ENCODE measurements around the gene MAPRE3. TPM values are rescaled to one million over a fixed set of nuclear protein-coding genes. Genes with fewer than 3 reads are reported as not detected.
A peak's percentile ranks its signal among the peaks of the same experiment; 100 is the strongest.

MAPRE3 gene
- total and polyA plus RNA-seq, 4 donors: 10.2 to 41.9 (median 27.2) TPM

- Histone ChIP-seq H3K27ac (ENCODE audit: low read depth in 1 of 2, low read length in 1 of 2) (peak within 1 kb of the TSS; percentile 84 to 91), H3K4me3 (peak within 1 kb of the TSS; percentile 58), H3K36me3 (ENCODE audit: control insufficient read depth in 4 of 4, insufficient read depth in 4 of 4, low read length in 4 of 4) (peaks cover 3 to 31% (median 21%) of the 10 kb centered on the region in 4 donors), H3K9me3 (ENCODE audit: control insufficient read depth in 4 of 4, insufficient read depth in 3 of 4, low read length in 3 of 4) (no peaks in the 10 kb centered on the region), H3K27me3 (ENCODE audit: control insufficient read depth in 3 of 3, insufficient read depth in 3 of 3, low read length in 2 of 3) (no peaks in the 10 kb centered on the region), H3K4me1 (ENCODE audit: control insufficient read depth in 5 of 5, insufficient read depth in 5 of 5, low read length in 5 of 5) (peaks cover 0 to 16% (median 2%) of the 10 kb centered on the region in 5 donors), H3K9ac (ENCODE audit: insufficient read depth in 1 of 2, low read length in 2 of 2) (peak within 1 kb of the TSS; percentile 76 to 91)
- 0% methylated on average over 57 to 67 of the region's 67 CpGs for WGBS, 2 donors
- DNase-seq (peak; percentile 97), ATAC-seq (ENCODE audit: insufficient read depth, low FRiP score) (peak; percentile 80)
- no peak for TF ChIP-seq CTCF (IDR thresholded peaks at IDR 0.05; ENCODE audit: control extremely low read depth, extremely low read depth)
Measured at GRCh38 chr2:27050996-27051901, 80.8 kb downstream of the MAPRE3 start, which contains the start of gene AGBL5. TSS of gene AGBL5 (plus strand) at chr2:27051668. CDS start at chr2:27052959, 1,291 bp downstream.

DNA sequence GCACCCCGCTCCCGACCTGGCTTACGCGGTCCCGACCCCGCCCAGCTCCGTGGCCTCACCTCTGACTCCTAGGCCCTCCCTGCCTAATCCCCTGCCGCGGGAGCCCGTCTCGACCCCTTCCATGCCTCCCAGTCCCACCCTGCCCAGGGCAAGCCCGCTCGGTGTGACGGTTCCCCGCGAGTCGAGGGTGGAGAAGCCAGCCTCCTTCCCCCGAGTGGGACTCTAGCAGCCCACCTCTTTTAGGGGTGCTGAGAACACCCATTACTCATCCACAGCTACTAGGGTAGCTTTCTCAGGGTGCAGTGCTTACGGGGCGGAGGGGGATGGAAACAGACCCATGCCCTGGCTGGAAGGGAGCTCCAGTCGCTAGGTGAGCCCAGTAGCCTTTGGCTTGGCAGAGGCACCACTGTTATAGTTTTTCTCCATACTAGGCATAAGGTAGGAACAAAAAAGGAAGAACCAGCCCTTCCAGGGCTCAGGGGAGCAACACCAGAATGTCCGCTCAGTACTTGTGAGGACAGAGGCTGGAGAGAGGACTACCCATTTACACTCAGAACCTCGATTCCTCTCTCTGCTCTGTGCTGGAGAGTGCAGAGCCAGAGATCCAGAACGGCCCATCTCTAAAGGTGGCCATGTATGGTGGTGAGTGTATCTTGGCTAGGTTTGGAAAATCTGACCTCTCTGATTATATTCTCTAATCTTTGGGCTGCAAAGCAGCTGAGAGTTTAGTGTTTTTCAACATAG, 81.6 kb downstream of the MAPRE3 start:
- TF ChIP-seq CTCF (IDR thresholded peaks at IDR 0.05; ENCODE audit: control extremely low read depth, extremely low read depth): no peak
- peak overlapping the region; percentile 58 for H3K4me3 ChIP-seq
- peak overlapping the region; percentile 78 to 80 for H3K27ac ChIP-seq (ENCODE audit: low read depth in 1 of 2, low read length in 1 of 2)
- no peaks in the 10 kb centered on the region for H3K9me3 ChIP-seq (ENCODE audit: control insufficient read depth in 4 of 4, insufficient read depth in 3 of 4, low read length in 3 of 4)
- no peaks in the 10 kb centered on the region for H3K27me3 ChIP-seq (ENCODE audit: control insufficient read depth in 3 of 3, insufficient read depth in 3 of 3, low read length in 2 of 3)
- H3K4me1 ChIP-seq (ENCODE audit: control insufficient read depth in 5 of 5, insufficient read depth in 5 of 5, low read length in 5 of 5): peaks cover 0 to 16% (median 2%) of the 10 kb centered on the region in 5 donors
- ATAC-seq (ENCODE audit: insufficient read depth, low FRiP score) (no peak), DNase-seq (peak in 2 of 3 donors; percentile 24 to 25)
- H3K9ac ChIP-seq (ENCODE audit: insufficient read depth in 1 of 2, low read length in 2 of 2): peak overlapping the region; percentile 66 to 76
- H3K36me3 ChIP-seq (ENCODE audit: control insufficient read depth in 4 of 4, insufficient read depth in 4 of 4, low read length in 4 of 4): peaks cover 3 to 38% (median 26%) of the 10 kb centered on the region in 4 donors
- 7% methylated on average over 20 to 24 of the region's 24 CpGs for WGBS, 2 donors

DNA sequence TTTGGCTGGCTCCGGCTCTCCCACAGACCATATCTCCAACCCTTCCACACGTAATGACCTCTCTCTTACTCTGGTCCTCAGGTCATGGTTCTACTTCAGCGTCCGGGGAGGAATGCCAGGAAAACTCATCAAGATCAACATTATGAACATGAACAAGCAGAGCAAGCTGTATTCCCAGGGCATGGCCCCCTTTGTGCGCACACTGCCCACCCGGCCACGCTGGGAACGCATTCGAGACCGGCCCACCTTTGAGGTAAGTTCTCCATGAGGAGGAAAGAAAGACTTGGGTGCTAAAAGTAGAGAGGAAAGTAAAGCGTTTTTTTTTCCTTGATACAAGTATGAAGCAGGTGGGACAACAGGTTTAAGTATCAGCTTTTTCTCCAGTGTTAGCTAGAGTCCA, 82.9 kb downstream of the MAPRE3 start:
- Histone ChIP-seq H3K36me3 (ENCODE audit: control insufficient read depth in 4 of 4, insufficient read depth in 4 of 4, low read length in 4 of 4) (peaks cover 3 to 43% (median 30%) of the 10 kb centered on the region in 4 donors), H3K4me3 (no peak overlapping the region), H3K27me3 (ENCODE audit: control insufficient read depth in 3 of 3, insufficient read depth in 3 of 3, low read length in 2 of 3) (no peaks in the 10 kb centered on the region), H3K27ac (ENCODE audit: low read depth in 1 of 2, low read length in 1 of 2) (no peak overlapping the region), H3K9ac (ENCODE audit: insufficient read depth in 1 of 2, low read length in 2 of 2) (no peak overlapping the region), H3K9me3 (ENCODE audit: control insufficient read depth in 4 of 4, insufficient read depth in 3 of 4, low read length in 3 of 4) (no peaks in the 10 kb centered on the region), H3K4me1 (ENCODE audit: control insufficient read depth in 5 of 5, insufficient read depth in 5 of 5, low read length in 5 of 5) (peaks cover 0 to 16% (median 2%) of the 10 kb centered on the region in 5 donors)
- no peak for TF ChIP-seq CTCF (IDR thresholded peaks at IDR 0.05; ENCODE audit: control extremely low read depth, extremely low read depth)
- no peak for DNase-seq
- WGBS, 2 donors: 90 to 94% methylated on average over 11 of the region's 11 CpGs
- ATAC-seq (ENCODE audit: insufficient read depth, low FRiP score): no peak
